Raji (cell line): Measurements from ENCODE around the gene MED9.

Experiments
- POLR2A ChIP-seq: IDR thresholded peaks from 2 replicates; pipeline ENCODE4 v1.6.1; 2011; ENCODE audit warnings: low read depth, low read length, control low read depth; ENCODE audit not compliant: insufficient read depth

MED9 gene

GRCh38 chr17:17469996-17470395 is 6.8 kb upstream of the MED9 start:
- no peak for TF ChIP-seq POLR2A

- no peak for TF ChIP-seq POLR2A
These were observed 4.4 kb upstream of the MED9 start for GRCh38 chr17:17472333-17472920.

- no peak for TF ChIP-seq POLR2A
These were observed 2.5 kb upstream of the MED9 start for GRCh38 chr17:17474341-17474740.

- TF ChIP-seq POLR2A, result no peak
These were observed 2.4 kb downstream of the MED9 start for GRCh38 chr17:17479209-17479608.

GRCh38 chr17:17480593-17481148 is 3.9 kb downstream of the MED9 start:
- no peak for TF ChIP-seq POLR2A

- TF ChIP-seq POLR2A, result no peak
These were observed 5.1 kb downstream of the MED9 start for GRCh38 chr17:17481860-17482259.

- no peak for TF ChIP-seq POLR2A
These were observed 7.7 kb downstream of the MED9 start for GRCh38 chr17:17484451-17484899.

- TF ChIP-seq POLR2A, result no peak
These were observed 8.6 kb downstream of the MED9 start for GRCh38 chr17:17485420-17485819.

GRCh38 chr17:17487998-17488397 is 11.2 kb downstream of the MED9 start:
- TF ChIP-seq POLR2A, result no peak

- TF ChIP-seq POLR2A, result no peak
These were observed 14.3 kb downstream of the MED9 start for GRCh38 chr17:17491031-17491471.

GRCh38 chr17:17491546-17491988 is 14.8 kb downstream of the MED9 start:
- TF ChIP-seq POLR2A, result no peak

- TF ChIP-seq POLR2A, result no peak
These were observed 15.3 kb downstream of the MED9 start for GRCh38 chr17:17492085-17492484.

- TF ChIP-seq POLR2A, result no peak
These were observed 15.8 kb downstream of the MED9 start for GRCh38 chr17:17492571-17492970.

- TF ChIP-seq POLR2A, result no peak
These were observed 16.6 kb downstream of the MED9 start for GRCh38 chr17:17493249-17493985.

GRCh38 chr17:17493986-17494466 is 17.2 kb downstream of the MED9 start:
- TF ChIP-seq POLR2A, result no peak

- TF ChIP-seq POLR2A, result no peak
These were observed 17.7 kb downstream of the MED9 start for GRCh38 chr17:17494499-17494869.
